ENCODE results near the gene PHF1. TPM values are rescaled to one million over a fixed set of nuclear protein-coding genes. Genes with fewer than 3 reads are reported as not detected.

PHF1 gene
- total RNA-seq, 4 donors from 2014 or later = 75.3 to 109 (median 88.5) TPM

GRCh38 chr6:33442283-33442682 is 31.5 kb downstream of the PHF1 start:
- Histone ChIP-seq H3K27me3 (no peaks in the 10 kb centered on the region), H3K9me3 (no peaks in the 10 kb centered on the region), H3K36me3 (peaks cover 12 to 16% of the 10 kb centered on the region in 2 donors), H3K4me1 (no peaks in the 10 kb centered on the region), H3K27ac (no peak overlapping the region), H3K4me3 (replicated peaks in 1 of 3) (no peak overlapping the region)
- 87 to 91% methylated on average over 8 of the region's 8 CpGs for WGBS, 2 donors
- intact Hi-C loops (cut with DNase I) = no loop called here
- TF ChIP-seq CTCF (IDR thresholded peaks at IDR 0.05) (no peak), POLR2A (IDR thresholded peaks at IDR 0.05) (no peak)
- DNase-seq = no peak

- H3K27me3 ChIP-seq = no peaks in the 10 kb centered on the region
- DNase-seq = no peak
- intact Hi-C loops (cut with DNase I) = no loop called here
- H3K36me3 ChIP-seq = peaks cover 5 to 9% of the 10 kb centered on the region in 2 donors
- H3K27ac ChIP-seq = no peak overlapping the region
- H3K9me3 ChIP-seq = no peaks in the 10 kb centered on the region
- no peaks in the 10 kb centered on the region for H3K4me1 ChIP-seq
- 91 to 98% methylated on average over 7 to 13 of the region's 17 CpGs for WGBS, 2 donors
- H3K4me3 ChIP-seq (replicated peaks in 1 of 3) = no peak overlapping the region
- TF ChIP-seq CTCF (IDR thresholded peaks at IDR 0.05) = no peak
These were observed 32.2 kb downstream of the PHF1 start for GRCh38 chr6:33443025-33443424.

DNA sequence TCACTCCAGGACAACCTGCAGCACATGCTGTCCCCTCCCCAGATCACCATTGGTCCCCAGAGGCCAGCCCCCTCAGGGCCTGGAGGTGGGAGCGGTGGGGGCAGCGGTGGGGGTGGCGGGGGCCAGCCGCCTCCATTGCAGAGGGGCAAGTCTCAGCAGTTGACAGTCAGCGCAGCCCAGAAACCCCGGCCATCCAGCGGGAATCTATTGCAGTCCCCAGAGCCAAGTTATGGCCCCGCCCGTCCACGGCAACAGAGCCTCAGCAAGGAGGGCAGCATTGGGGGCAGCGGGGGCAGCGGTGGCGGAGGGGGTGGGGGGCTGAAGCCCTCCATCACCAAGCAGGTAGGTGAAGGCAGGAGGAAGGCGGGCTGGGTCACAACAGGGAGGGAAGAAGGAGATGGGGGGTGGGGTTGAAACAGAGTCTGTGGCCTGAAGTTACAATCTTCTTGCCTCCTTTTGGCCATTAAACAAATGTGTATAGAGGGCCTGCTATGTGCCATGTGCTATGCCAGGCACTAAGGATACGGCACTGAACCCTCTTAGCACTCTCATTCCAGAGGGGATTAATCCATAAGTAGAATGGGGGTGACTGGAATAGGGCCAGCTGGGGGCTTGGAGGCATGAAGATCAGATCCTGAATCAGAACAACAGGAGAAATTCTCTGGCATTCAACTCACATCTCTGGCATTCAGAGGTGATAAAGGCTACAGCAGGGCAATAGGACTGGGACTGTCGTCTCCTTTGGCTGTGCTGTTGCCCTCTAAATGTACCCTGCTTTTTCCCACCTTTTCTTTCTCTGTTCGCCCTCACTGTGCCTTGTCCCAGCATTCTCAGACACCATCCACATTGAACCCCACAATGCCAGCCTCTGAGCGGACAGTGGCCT is 33.0 kb downstream of the PHF1 start:
- Histone ChIP-seq H3K4me3 (replicated peaks in 1 of 3) (no peak overlapping the region), H3K27ac (no peak overlapping the region), H3K27me3 (no peaks in the 10 kb centered on the region), H3K9me3 (no peaks in the 10 kb centered on the region), H3K36me3 (peaks cover 4 to 5% of the 10 kb centered on the region in 2 donors), H3K4me1 (no peaks in the 10 kb centered on the region)
- intact Hi-C loops (cut with DNase I) = no loop called here
- TF ChIP-seq CTCF (IDR thresholded peaks at IDR 0.05) (no peak), POLR2A (IDR thresholded peaks at IDR 0.05) (no peak)
- 93 to 98% methylated on average over 11 to 15 of the region's 18 CpGs for WGBS, 2 donors
- DNase-seq = no peak

GRCh38 chr6:33445119-33445603 is 34.3 kb downstream of the PHF1 start:
- intact Hi-C loops (cut with DNase I) = no loop called here

More at GRCh38 chr6:33445119-33445603, 34.3 kb downstream of the PHF1 start:
- DNase-seq = no peak
- peaks cover 4 to 5% of the 10 kb centered on the region in 2 donors for H3K36me3 ChIP-seq
- TF ChIP-seq CTCF (IDR thresholded peaks at IDR 0.05) (no peak), POLR2A (IDR thresholded peaks at IDR 0.05) (no peak)
- H3K27me3 ChIP-seq = no peaks in the 10 kb centered on the region
- no peak overlapping the region for H3K4me3 ChIP-seq (replicated peaks in 1 of 3)
- H3K4me1 ChIP-seq = no peaks in the 10 kb centered on the region
- no peak overlapping the region for H3K27ac ChIP-seq
- 81 to 88% methylated on average over 3 of the region's 3 CpGs for WGBS, 2 donors
- no peaks in the 10 kb centered on the region for H3K9me3 ChIP-seq
